ENCODE results near the gene NR3C2. TPM values are rescaled to one million over a fixed set of nuclear protein-coding genes. Genes with fewer than 3 reads are reported as not detected.
"Not testable (repeated sequence)": the region's sequence is repeated elsewhere in the genome, so short reads cannot be mapped to it uniquely, and the experiment has no call there.

Gene NR3C2
- total and polyA plus RNA-seq, 2 donors = 0.52 to 1.8 TPM

- 97% methylated on average over 1 of the region's 1 CpG for WGBS
- Histone ChIP-seq H3K36me3 (ENCODE audit: control insufficient read depth in 2 of 2, insufficient read depth in 2 of 2, low read length in 1 of 2) (no peaks in the 10 kb centered on the region), H3K27ac (ENCODE audit: low read depth in 1 of 2, low read length in 1 of 2) (no peak overlapping the region), H3K4me1 (ENCODE audit: control insufficient read depth in 2 of 2, insufficient read depth in 2 of 2, low read length in 2 of 2) (no peaks in the 10 kb centered on the region), H3K27me3 (ENCODE audit: control insufficient read depth in 2 of 2, insufficient read depth in 1 of 2, low read length in 1 of 2) (no peaks in the 10 kb centered on the region), H3K9me3 (ENCODE audit: control insufficient read depth in 2 of 2, insufficient read depth in 1 of 2, low read length in 1 of 2) (peaks cover 0 to 2% of the 10 kb centered on the region in 2 donors), H3K4me3 (ENCODE audit: low read length in 2 of 2) (no peak overlapping the region)
- no peak for DNase-seq (ENCODE audit: low read depth in 6 of 9, low spot score in 9 of 9)
These were observed 237.3 kb downstream of the NR3C2 start for GRCh38 chr4:148204892-148205291.

- H3K27ac ChIP-seq (ENCODE audit: low read depth in 1 of 2, low read length in 1 of 2) = no peak overlapping the region
- H3K36me3 ChIP-seq (ENCODE audit: control insufficient read depth in 2 of 2, insufficient read depth in 2 of 2, low read length in 1 of 2) = no peaks in the 10 kb centered on the region
- H3K27me3 ChIP-seq (ENCODE audit: control insufficient read depth in 2 of 2, insufficient read depth in 1 of 2, low read length in 1 of 2) = no peaks in the 10 kb centered on the region
- H3K4me1 ChIP-seq (ENCODE audit: control insufficient read depth in 2 of 2, insufficient read depth in 2 of 2, low read length in 2 of 2) = no peaks in the 10 kb centered on the region
- DNase-seq (ENCODE audit: low read depth in 6 of 9, low spot score in 9 of 9) = no peak
- 96% methylated on average over 3 of the region's 3 CpGs for WGBS
- peaks cover 0 to under 1% of the 10 kb centered on the region in 2 donors for H3K9me3 ChIP-seq (ENCODE audit: control insufficient read depth in 2 of 2, insufficient read depth in 1 of 2, low read length in 1 of 2)
- H3K4me3 ChIP-seq (ENCODE audit: low read length in 2 of 2) = no peak overlapping the region
These were observed 238.0 kb downstream of the NR3C2 start for GRCh38 chr4:148204171-148204570.

DNA sequence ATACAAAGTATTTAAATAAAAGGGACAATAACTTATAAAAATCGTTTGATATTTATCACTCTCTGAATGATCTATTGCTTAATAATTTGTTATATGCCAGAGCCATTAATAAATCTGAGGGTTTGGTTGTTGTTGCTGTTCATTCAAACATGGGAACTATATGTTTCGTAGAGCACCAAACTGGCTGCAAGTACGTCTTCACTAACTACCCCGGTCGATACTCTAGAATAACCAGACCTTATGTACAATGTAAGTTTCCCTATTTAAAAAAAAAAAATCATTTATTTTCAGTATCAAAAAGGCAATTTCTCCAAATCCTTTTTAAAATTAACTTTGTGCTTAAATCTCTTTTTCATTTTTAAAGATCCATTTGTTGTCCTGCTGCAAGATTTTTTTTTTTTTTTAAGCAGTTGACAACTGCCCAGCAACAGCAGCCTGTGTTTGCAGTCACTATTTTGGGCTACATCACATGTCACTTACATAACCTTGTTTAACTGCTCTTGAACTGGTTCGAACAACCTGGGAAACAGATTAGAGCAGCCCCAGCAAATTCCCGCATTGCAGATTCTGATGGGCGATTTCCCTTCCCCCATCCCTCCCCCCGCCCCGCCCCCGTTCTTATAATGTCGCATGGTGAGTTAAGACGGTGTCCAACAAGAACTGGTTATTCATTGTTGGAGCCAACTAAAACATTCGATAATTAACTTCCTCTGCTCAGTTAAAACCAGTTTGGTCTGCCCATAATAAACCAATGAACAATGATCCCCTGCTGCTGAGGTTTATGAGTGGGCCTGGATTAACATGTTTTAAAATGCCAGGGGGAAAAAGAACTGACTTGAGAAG, 238.9 kb downstream of the NR3C2 start:
- Histone ChIP-seq H3K27me3 (ENCODE audit: control insufficient read depth in 2 of 2, insufficient read depth in 1 of 2, low read length in 1 of 2) (no peaks in the 10 kb centered on the region), H3K27ac (ENCODE audit: low read depth in 1 of 2, low read length in 1 of 2) (no peak overlapping the region), H3K9me3 (ENCODE audit: control insufficient read depth in 2 of 2, insufficient read depth in 1 of 2, low read length in 1 of 2) (no peaks in the 10 kb centered on the region), H3K4me1 (ENCODE audit: control insufficient read depth in 2 of 2, insufficient read depth in 2 of 2, low read length in 2 of 2) (no peaks in the 10 kb centered on the region), H3K4me3 (ENCODE audit: low read length in 2 of 2) (no peak overlapping the region), H3K36me3 (ENCODE audit: control insufficient read depth in 2 of 2, insufficient read depth in 2 of 2, low read length in 1 of 2) (no peaks in the 10 kb centered on the region)
- no peak for DNase-seq (ENCODE audit: low read depth in 6 of 9, low spot score in 9 of 9)
- 76% methylated on average over 14 of the region's 14 CpGs for WGBS

GRCh38 chr4:148200960-148201359, 241.3 kb downstream of the NR3C2 start:
- DNase-seq (ENCODE audit: low read depth in 6 of 9, low spot score in 9 of 9) = no peak
- H3K27me3 ChIP-seq (ENCODE audit: control insufficient read depth in 2 of 2, insufficient read depth in 1 of 2, low read length in 1 of 2) = no peaks in the 10 kb centered on the region
- H3K27ac ChIP-seq (ENCODE audit: low read depth in 1 of 2, low read length in 1 of 2) = no peak overlapping the region
- H3K4me1 ChIP-seq (ENCODE audit: control insufficient read depth in 2 of 2, insufficient read depth in 2 of 2, low read length in 2 of 2) = no peaks in the 10 kb centered on the region
- H3K36me3 ChIP-seq (ENCODE audit: control insufficient read depth in 2 of 2, insufficient read depth in 2 of 2, low read length in 1 of 2) = no peaks in the 10 kb centered on the region
- WGBS = 97% methylated on average over 3 of the region's 3 CpGs
- no peaks in the 10 kb centered on the region for H3K9me3 ChIP-seq (ENCODE audit: control insufficient read depth in 2 of 2, insufficient read depth in 1 of 2, low read length in 1 of 2)
- H3K4me3 ChIP-seq (ENCODE audit: low read length in 2 of 2) = no peak overlapping the region

- no peaks in the 10 kb centered on the region for H3K9me3 ChIP-seq (ENCODE audit: control insufficient read depth in 2 of 2, insufficient read depth in 1 of 2, low read length in 1 of 2)
- 39% methylated on average over 1 of the region's 1 CpG for WGBS
These were observed 246.1 kb downstream of the NR3C2 start for GRCh38 chr4:148196164-148196563.

DNA sequence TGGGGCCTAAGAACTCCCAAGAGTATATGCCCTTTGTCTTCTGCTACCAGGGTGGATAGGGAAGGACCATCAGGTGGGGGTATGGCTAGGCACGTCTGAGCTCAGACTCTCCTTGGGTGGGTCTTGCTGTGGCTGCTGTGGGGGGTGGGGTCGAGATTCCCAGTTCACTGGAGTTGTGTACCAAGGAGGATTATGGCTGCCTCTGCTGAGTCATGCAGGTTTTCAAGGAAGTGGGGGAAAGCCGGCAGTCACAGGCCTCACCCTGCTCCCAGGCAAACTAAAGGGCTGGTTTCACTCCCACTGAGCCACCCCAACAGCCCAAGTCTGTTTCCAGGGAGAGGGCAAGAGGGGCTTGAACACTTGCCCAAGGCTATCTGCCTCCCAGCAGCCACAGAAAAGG, 249.7 kb downstream of the NR3C2 start:
- no peaks in the 10 kb centered on the region for H3K9me3 ChIP-seq (ENCODE audit: control insufficient read depth in 2 of 2, insufficient read depth in 1 of 2, low read length in 1 of 2)
- H3K4me3 ChIP-seq (ENCODE audit: low read length in 2 of 2) = no peak overlapping the region
- H3K27me3 ChIP-seq (ENCODE audit: control insufficient read depth in 2 of 2, insufficient read depth in 1 of 2, low read length in 1 of 2) = no peaks in the 10 kb centered on the region
- no peak overlapping the region for H3K27ac ChIP-seq (ENCODE audit: low read depth in 1 of 2, low read length in 1 of 2)
- 94% methylated on average over 3 of the region's 3 CpGs for whole genome bisulfite sequencing
- H3K36me3 ChIP-seq (ENCODE audit: control insufficient read depth in 2 of 2, insufficient read depth in 2 of 2, low read length in 1 of 2) = no peaks in the 10 kb centered on the region
- no peak for DNase-seq (ENCODE audit: low read depth in 6 of 9, low spot score in 9 of 9)
- H3K4me1 ChIP-seq (ENCODE audit: control insufficient read depth in 2 of 2, insufficient read depth in 2 of 2, low read length in 2 of 2) = no peaks in the 10 kb centered on the region

More at GRCh38 chr4:148196164-148196563, 246.1 kb downstream of the NR3C2 start:
- Histone ChIP-seq H3K36me3 (ENCODE audit: control insufficient read depth in 2 of 2, insufficient read depth in 2 of 2, low read length in 1 of 2) (no peaks in the 10 kb centered on the region), H3K4me3 (ENCODE audit: low read length in 2 of 2) (no peak overlapping the region), H3K27ac (ENCODE audit: low read depth in 1 of 2, low read length in 1 of 2) (no peak overlapping the region), H3K4me1 (ENCODE audit: control insufficient read depth in 2 of 2, insufficient read depth in 2 of 2, low read length in 2 of 2) (no peaks in the 10 kb centered on the region), H3K27me3 (ENCODE audit: control insufficient read depth in 2 of 2, insufficient read depth in 1 of 2, low read length in 1 of 2) (no peaks in the 10 kb centered on the region)
- DNase-seq (ENCODE audit: low read depth in 6 of 9, low spot score in 9 of 9) = no peak

DNA sequence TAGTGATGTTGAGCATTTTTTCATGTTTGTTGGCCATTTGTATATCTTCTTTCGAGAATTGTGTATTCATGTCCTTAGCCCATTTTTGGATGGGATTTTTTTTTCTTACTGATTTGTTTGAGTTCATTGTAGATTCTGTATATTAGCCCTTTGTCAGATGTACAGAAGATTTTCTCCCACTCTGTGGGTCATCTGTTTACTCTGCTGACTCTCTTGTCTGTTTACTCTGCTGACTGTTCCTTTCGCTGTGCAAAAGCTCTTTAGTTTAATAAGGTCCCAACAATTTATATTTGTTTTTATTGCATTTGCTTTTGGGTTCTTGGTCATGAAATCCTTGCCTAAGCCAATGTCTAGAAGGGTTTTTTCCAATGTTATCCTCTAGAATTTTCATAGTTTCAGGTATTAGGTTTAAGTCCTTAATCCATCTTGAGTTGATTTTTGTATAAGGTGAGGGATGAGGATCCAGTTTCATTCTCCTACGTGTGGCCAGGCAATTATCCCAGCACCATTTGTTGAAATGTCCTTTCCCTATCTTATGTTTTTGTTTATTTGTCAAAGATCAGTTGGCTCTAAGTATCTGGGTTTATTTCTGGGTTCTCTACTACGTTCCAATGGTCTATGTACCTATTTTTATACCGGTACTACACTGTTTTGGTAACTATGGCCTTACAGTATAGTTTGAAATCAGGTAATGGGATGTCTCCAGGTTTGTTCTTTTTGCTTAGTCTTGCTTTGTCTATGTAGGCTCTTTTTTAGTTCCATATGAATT, 254.6 kb downstream of the NR3C2 start:
- DNase-seq (ENCODE audit: low read depth in 6 of 9, low spot score in 9 of 9); H3K27me3 ChIP-seq (ENCODE audit: control insufficient read depth in 2 of 2, insufficient read depth in 1 of 2, low read length in 1 of 2); H3K9me3 ChIP-seq (ENCODE audit: control insufficient read depth in 2 of 2, insufficient read depth in 1 of 2, low read length in 1 of 2); H3K4me1 ChIP-seq (ENCODE audit: control insufficient read depth in 2 of 2, insufficient read depth in 2 of 2, low read length in 2 of 2); H3K36me3 ChIP-seq (ENCODE audit: control insufficient read depth in 2 of 2, insufficient read depth in 2 of 2, low read length in 1 of 2); H3K27ac ChIP-seq (ENCODE audit: low read depth in 1 of 2, low read length in 1 of 2); H3K4me3 ChIP-seq (ENCODE audit: low read length in 2 of 2): not testable (repeated sequence)
- 96% methylated on average over 5 of the region's 5 CpGs for WGBS

DNA sequence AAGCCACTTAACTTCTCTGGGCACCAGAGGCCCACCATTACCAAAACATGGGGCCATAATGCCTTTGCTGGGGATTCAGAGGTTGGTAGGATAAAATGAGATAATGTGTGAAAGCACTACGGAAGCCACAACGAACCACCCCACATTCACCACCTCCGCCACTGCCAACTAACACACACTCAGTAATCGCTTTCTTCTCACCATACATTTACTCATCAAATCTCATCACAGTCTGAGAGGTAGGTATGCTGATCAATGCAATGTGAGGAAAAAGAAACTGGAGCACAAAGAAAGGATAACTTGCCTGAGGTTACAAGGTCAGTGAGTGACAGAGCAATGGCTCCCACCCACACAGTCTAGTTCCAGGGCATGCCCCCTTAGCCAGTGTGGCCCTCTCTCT, 257.3 kb downstream of the NR3C2 start:
- no peaks in the 10 kb centered on the region for H3K4me1 ChIP-seq (ENCODE audit: control insufficient read depth in 2 of 2, insufficient read depth in 2 of 2, low read length in 2 of 2)
- H3K36me3 ChIP-seq (ENCODE audit: control insufficient read depth in 2 of 2, insufficient read depth in 2 of 2, low read length in 1 of 2) = no peaks in the 10 kb centered on the region
- DNase-seq (ENCODE audit: low read depth in 6 of 9, low spot score in 9 of 9) = no peak
- no peaks in the 10 kb centered on the region for H3K27me3 ChIP-seq (ENCODE audit: control insufficient read depth in 2 of 2, insufficient read depth in 1 of 2, low read length in 1 of 2)
- H3K9me3 ChIP-seq (ENCODE audit: control insufficient read depth in 2 of 2, insufficient read depth in 1 of 2, low read length in 1 of 2) = no peaks in the 10 kb centered on the region
- no peak overlapping the region for H3K4me3 ChIP-seq (ENCODE audit: low read length in 2 of 2)
- no peak overlapping the region for H3K27ac ChIP-seq (ENCODE audit: low read depth in 1 of 2, low read length in 1 of 2)
- 95% methylated on average over 4 of the region's 4 CpGs for WGBS

GRCh38 chr4:148182230-148182911, 259.8 kb downstream of the NR3C2 start:
- WGBS = 96% methylated on average over 3 of the region's 3 CpGs
- Histone ChIP-seq H3K36me3 (ENCODE audit: control insufficient read depth in 2 of 2, insufficient read depth in 2 of 2, low read length in 1 of 2) (no peaks in the 10 kb centered on the region), H3K4me3 (ENCODE audit: low read length in 2 of 2) (no peak overlapping the region), H3K27me3 (ENCODE audit: control insufficient read depth in 2 of 2, insufficient read depth in 1 of 2, low read length in 1 of 2) (no peaks in the 10 kb centered on the region), H3K9me3 (ENCODE audit: control insufficient read depth in 2 of 2, insufficient read depth in 1 of 2, low read length in 1 of 2) (no peaks in the 10 kb centered on the region), H3K27ac (ENCODE audit: low read depth in 1 of 2, low read length in 1 of 2) (no peak overlapping the region), H3K4me1 (ENCODE audit: control insufficient read depth in 2 of 2, insufficient read depth in 2 of 2, low read length in 2 of 2) (no peaks in the 10 kb centered on the region)
- no peak for DNase-seq (ENCODE audit: low read depth in 6 of 9, low spot score in 9 of 9)

Data from thymus (tissue), 11 donors.